Stimulated activated effector memory CD8-positive, alpha-beta T cell treated with anti-CD3 and anti-CD28 coated beads, Interleukin-12 subunit alpha, Interleukin-12 subunit beta, amount 100 ng/mL, for 72 hours (primary cell): Measurements from ENCODE around the gene GPR65.

ENCODE experiments used
- ATAC-seq: fragments of 150-1000 bp; cut with Tn5 transposase; 2 replicates; pipeline ENCODE4 v1.10.0; 2021
- DNase-seq, 2 donors: peaks; one replicate each; pipeline ENCODE4 v3.0.0; 2021 to 2022; ENCODE audit warnings: low spot score in 2 of 2
- H3K27ac Mint-ChIP-seq: one replicate; pipeline ENCODE4 v1.8.0; 2022; ENCODE audit warnings: mild to moderate bottlenecking, mixed read lengths
- H3K36me3 Mint-ChIP-seq: one replicate; pipeline ENCODE4 v1.8.0; 2022; ENCODE audit warnings: mild to moderate bottlenecking, mixed read lengths
- H3K4me1 Mint-ChIP-seq: one replicate; pipeline ENCODE4 v1.8.0; 2022; ENCODE audit warnings: mixed read lengths
- H3K4me3 Mint-ChIP-seq: one replicate; pipeline ENCODE4 v1.8.0; 2022; ENCODE audit warnings: mild to moderate bottlenecking, mixed read lengths
- H3K9me3 Mint-ChIP-seq: one replicate; pipeline ENCODE4 v1.8.0; 2022; ENCODE audit warnings: mixed read lengths

Gene GPR65

DNA sequence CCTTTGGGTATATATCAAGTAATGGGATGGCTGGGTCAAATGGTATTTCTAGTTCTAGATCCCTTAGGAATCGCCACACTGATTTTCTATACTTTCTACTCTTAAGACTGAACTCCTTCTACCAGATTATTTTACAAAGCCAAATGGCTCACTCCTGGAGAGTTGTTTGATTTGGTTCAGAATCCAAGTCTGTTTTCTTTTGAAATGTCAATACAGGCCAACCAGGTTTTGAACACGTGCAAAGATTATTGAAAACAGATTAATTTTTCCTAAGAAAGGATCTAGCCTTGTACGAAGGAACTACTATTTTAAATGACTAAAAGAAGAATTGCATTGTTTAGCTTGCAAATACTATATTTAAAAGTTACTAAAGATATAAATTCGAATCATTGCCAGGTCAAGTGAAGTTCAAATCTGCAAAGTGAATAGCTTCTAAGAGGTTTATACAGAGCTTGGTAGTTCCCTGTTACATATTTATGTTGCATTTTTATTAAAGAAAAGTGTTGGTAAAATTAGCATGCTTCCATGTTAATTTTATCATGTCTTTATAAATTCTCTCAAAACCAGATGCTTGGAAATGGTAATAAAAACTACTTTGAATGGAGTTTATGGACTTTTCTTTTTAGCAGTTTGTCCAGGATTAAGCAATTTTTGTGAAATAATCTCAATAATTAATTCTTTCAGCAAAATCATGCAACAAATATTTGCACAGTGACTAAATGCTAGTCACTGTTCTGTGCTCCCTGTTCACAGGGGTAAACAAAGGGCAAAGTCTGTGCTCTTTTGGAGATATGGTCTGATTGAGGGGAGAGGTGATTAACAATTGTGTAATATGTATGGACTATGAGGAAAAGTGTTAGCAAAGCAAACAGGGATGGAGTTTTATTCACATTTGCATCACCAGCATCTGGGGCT is 38.9 kb downstream of the GPR65 start:
- H3K36me3 Mint-ChIP-seq: no peaks in the 10 kb centered on the region
- ATAC-seq: no peak
- H3K27ac Mint-ChIP-seq: peak overlapping the region; percentile 94
- H3K9me3 Mint-ChIP-seq: no peaks in the 10 kb centered on the region
- DNase-seq: no peak
- no peak overlapping the region for H3K4me3 Mint-ChIP-seq
- peaks cover 31% of the 10 kb centered on the region for H3K4me1 Mint-ChIP-seq

GRCh38 chr14:88044444-88044758 is 39.5 kb downstream of the GPR65 start:
- H3K9me3 Mint-ChIP-seq: no peaks in the 10 kb centered on the region
- peak overlapping the region; percentile 55 for H3K4me3 Mint-ChIP-seq
- no peak for ATAC-seq

DNA sequence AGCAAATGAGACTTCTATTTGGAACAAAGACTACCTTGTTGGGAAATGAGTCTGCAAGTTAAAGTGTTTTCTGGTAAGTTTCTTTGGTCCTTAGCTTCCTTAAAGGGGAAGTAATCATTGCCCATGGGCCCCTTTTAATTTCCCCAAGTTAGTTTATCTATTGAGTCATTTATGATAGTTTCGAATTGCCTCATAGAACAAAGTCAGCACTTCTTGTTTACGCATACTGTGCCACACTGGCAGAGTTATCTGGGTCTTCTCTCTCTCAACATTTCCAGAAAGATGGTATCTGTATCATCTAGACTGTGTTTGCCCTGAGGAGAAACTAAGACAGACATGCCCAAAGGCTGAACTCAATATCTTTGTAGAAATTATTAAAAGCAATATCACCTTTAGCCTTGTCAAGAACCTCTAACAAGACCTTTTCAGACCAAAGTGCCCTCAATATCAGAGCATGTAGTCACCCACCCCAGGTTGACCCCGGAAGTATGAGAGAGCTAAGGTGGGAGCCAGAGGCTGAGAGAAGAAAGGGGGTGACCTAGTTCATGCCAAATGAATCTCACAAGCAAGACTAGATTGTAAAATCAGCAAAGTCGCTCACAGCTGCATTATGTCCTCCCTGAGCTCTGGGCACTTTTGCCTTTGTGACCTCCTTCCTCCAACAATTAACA is 40.0 kb downstream of the GPR65 start:
- peak in 1 of 2 donors; percentile 58 for DNase-seq
- no peaks in the 10 kb centered on the region for H3K9me3 Mint-ChIP-seq
- ATAC-seq: peak; percentile 97
- peaks cover 27% of the 10 kb centered on the region for H3K4me1 Mint-ChIP-seq
- H3K36me3 Mint-ChIP-seq: no peaks in the 10 kb centered on the region
- peak overlapping the region; percentile 55 for H3K4me3 Mint-ChIP-seq
- peak overlapping the region; percentile 94 for H3K27ac Mint-ChIP-seq

More at GRCh38 chr14:88044444-88044758, 39.5 kb downstream of the GPR65 start:
- Mint-ChIP-seq H3K27ac (peak overlapping the region; percentile 94), H3K4me1 (peaks cover 27% of the 10 kb centered on the region), H3K36me3 (no peaks in the 10 kb centered on the region)
- DNase-seq: no peak

DNA sequence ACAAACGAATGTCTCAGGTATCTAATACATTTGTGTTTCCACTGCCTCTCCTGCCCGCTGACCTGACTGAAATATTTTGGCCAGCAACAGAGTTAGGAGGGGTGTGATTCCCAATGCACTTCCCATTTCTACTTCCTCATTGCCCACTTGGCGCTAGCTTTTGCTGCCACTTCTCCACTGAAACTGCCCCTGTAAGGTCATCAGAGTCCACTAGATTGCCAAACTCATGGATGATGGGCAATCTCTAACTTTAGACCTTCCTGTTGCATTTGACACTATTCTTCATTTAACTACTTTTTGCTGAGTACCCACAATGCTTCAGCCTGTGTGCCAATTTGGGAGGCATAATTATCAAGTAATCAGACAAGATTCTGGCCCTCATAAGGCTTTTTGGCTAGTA is 40.8 kb downstream of the GPR65 start:
- Mint-ChIP-seq H3K9me3 (no peaks in the 10 kb centered on the region), H3K4me3 (peak overlapping the region; percentile 55), H3K36me3 (no peaks in the 10 kb centered on the region), H3K27ac (peak overlapping the region; percentile 94), H3K4me1 (peaks cover 27% of the 10 kb centered on the region)
- DNase-seq (no peak), ATAC-seq (no peak)

GRCh38 chr14:88048351-88048750 is 43.4 kb downstream of the GPR65 start:
- Mint-ChIP-seq H3K9me3 (no peaks in the 10 kb centered on the region), H3K36me3 (no peaks in the 10 kb centered on the region), H3K4me1 (peaks cover 27% of the 10 kb centered on the region), H3K27ac (no peak overlapping the region), H3K4me3 (no peak overlapping the region)
- DNase-seq: no peak
- ATAC-seq: no peak

- no peaks in the 10 kb centered on the region for H3K36me3 Mint-ChIP-seq
Measured at GRCh38 chr14:88049266-88049665, 44.3 kb downstream of the GPR65 start.

DNA sequence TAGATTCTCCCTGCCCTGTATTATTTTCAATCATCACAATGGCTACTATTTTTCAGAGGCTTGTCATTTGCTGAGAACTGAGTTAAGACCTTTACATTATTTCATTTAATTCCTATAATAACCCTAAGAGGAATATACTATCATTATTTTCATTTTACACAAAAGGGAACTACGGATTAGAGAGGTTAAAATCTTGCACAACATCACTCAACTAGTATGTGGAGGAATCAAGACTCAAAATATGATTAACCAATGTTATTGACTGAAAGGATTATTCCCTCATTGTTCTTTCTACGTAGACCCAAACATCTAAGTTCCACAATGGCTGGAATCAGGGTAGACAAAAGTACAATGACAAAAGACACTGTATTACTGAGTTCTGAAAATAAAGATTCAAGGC is 45.0 kb downstream of the GPR65 start:
- H3K4me3 Mint-ChIP-seq: no peak overlapping the region
- peaks cover 16% of the 10 kb centered on the region for H3K4me1 Mint-ChIP-seq
- no peak for ATAC-seq
- H3K36me3 Mint-ChIP-seq: no peaks in the 10 kb centered on the region
- H3K9me3 Mint-ChIP-seq: no peaks in the 10 kb centered on the region
- no peak for DNase-seq
- no peak overlapping the region for H3K27ac Mint-ChIP-seq

More at GRCh38 chr14:88049266-88049665, 44.3 kb downstream of the GPR65 start:
- no peak overlapping the region for H3K27ac Mint-ChIP-seq
- H3K4me3 Mint-ChIP-seq: no peak overlapping the region
- ATAC-seq: no peak
- peaks cover 22% of the 10 kb centered on the region for H3K4me1 Mint-ChIP-seq
- H3K9me3 Mint-ChIP-seq: no peaks in the 10 kb centered on the region
- DNase-seq: no peak

DNA sequence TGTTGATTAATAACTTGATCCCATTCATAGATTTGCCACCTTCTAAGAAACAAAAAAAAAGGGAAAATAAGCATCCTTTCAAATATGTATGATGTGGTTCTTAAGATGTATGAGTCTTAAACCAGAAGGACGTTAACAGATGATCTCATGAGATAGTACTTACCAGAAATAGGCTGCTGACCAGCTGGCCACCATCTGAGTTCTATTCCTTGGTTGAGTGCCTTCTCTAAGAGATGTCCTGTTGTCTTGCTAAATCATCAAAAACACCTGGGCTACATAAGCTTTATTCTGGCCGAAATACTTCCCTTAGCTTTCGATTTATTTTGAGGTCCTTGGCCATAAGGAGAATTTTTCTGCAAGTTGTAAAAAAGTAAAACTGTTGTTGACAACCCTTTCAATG is 55.6 kb downstream of the GPR65 start:
- no peak overlapping the region for H3K27ac Mint-ChIP-seq
- H3K4me1 Mint-ChIP-seq: no peaks in the 10 kb centered on the region
- DNase-seq (no peak), ATAC-seq (no peak)
- H3K4me3 Mint-ChIP-seq: no peak overlapping the region
- H3K9me3 Mint-ChIP-seq: peaks cover 2% of the 10 kb centered on the region
- H3K36me3 Mint-ChIP-seq: no peaks in the 10 kb centered on the region

GRCh38 chr14:88063811-88064210 is 58.9 kb downstream of the GPR65 start:
- Mint-ChIP-seq H3K9me3 (peaks cover 2% of the 10 kb centered on the region), H3K4me3 (no peak overlapping the region), H3K4me1 (no peaks in the 10 kb centered on the region), H3K36me3 (no peaks in the 10 kb centered on the region), H3K27ac (no peak overlapping the region)
- DNase-seq (no peak), ATAC-seq (no peak)
